Gastroesophageal sphincter (tissue), 4 donors: Measurements from ENCODE around the gene NOL4L. TPM values are rescaled to one million over a fixed set of nuclear protein-coding genes. Genes with fewer than 3 reads are reported as not detected.
A peak's percentile ranks its signal among the peaks of the same experiment; 100 is the strongest.

Experiments used
- ATAC-seq: fragments of 150-250 bp; one replicate; pipeline ENCODE4 v1.9.1; 2016; ENCODE audit warnings: mild to moderate bottlenecking, moderate library complexity
- H3K27ac ChIP-seq, 4 donors: fragments of 200-600 bp; sonication (generic) in 3 of 4; 1 replicate in 3 of 4; 2 replicates in 1 of 4; pipeline ENCODE4 v1.5.1; 2016 to 2019
- H3K27me3 ChIP-seq: fragments of 200-600 bp; sonication (generic); one replicate; pipeline ENCODE4 v1.5.1; 2019
- H3K36me3 ChIP-seq, 2 donors: fragments of 200-600 bp; sonication (generic); one replicate each; pipeline ENCODE4 v1.5.1; 2019; ENCODE audit warnings: control low read depth in 1 of 2
- H3K4me1 ChIP-seq, 3 donors: fragments of 200-600 bp; sonication (generic); 1 replicate in 2 of 3; 2 replicates in 1 of 3; pipeline ENCODE4 v1.5.1; 2016 to 2019; ENCODE audit warnings: control low read depth in 2 of 3
- H3K4me3 ChIP-seq, 2 donors: fragments of 200-600 bp; sonication (generic); one replicate each; pipeline ENCODE4 v1.5.1; 2019; ENCODE audit warnings: mild to moderate bottlenecking in 1 of 2, moderate library complexity in 1 of 2
- H3K9me3 ChIP-seq, 3 donors: fragments of 200-600 bp; sonication (generic); one replicate each; pipeline ENCODE4 v1.5.1; 2017 to 2019; ENCODE audit warnings: control low read depth in 2 of 3
- EP300 ChIP-seq: sonication (generic); formaldehyde crosslinking; IDR thresholded peaks from one replicate; pipeline ENCODE4 v1.6.1; 2017; ENCODE audit warnings: antibody characterized with exemption, mild to moderate bottlenecking
- POLR2A ChIP-seq, 2 donors: fragments of 450-650 bp; IDR thresholded peaks; one replicate each; pipeline ENCODE4 v1.6.1; 2017; ENCODE audit warnings: antibody characterized with exemption in 2 of 2, mild to moderate bottlenecking in 2 of 2, moderate library complexity in 1 of 2
- POLR2AphosphoS5 ChIP-seq: sonication (generic); formaldehyde crosslinking; IDR thresholded peaks from one replicate; pipeline ENCODE4 v1.6.1; 2017; ENCODE audit warnings: antibody characterized with exemption
- WGBS, 2 donors: methylation state at CpG; one replicate each; pipeline ENCODE4 v1.1.5; 2018; ENCODE audit warnings: low coverage in 1 of 2; 5-methylcytosine and 5-hydroxymethylcytosine counted together
- total RNA-seq, 4 donors: library from RNA; depleted of rRNA; stranded (reverse); fragments of >200 nt; gene quantifications; one replicate each; pipeline ENCODE4 v1.1.0, GENCODE V29; 2016
- TF ChIP-seq, protein P1 (sequence below), 4 experiments: fragments of 200-600 bp in 2 of 4; fragments of 450-650 bp in 2 of 4; sonication (generic) in 1 of 4; IDR thresholded peaks; one replicate each; pipeline ENCODE4 v1.5.1; 2017 to 2019; ENCODE audit warnings: antibody characterized with exemption in 4 of 4, mild to moderate bottlenecking in 2 of 4, moderate library complexity in 2 of 4

Gene NOL4L
- total RNA-seq, 4 donors from 2014 or later, result 9.0 to 14.7 (median 10.8) TPM

DNA sequence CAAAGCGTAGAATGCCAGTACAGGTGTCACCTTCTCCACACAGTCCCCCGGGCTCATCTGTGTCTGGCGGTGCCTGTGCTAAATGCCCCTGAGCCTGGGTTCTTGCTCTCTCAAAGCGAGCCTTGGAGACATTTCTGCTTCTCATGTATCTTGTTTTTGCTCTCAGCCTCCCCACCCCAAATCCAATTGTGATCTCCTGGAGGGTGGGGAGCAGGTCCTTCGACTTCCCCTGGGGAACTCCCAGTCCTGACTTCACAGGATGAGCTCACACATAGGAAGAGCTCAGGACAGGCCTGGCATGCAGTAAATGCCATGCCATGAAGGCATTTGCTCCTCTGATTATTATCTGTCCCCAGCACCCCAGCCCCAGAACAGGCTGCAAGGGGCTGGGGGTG is 58.1 kb downstream of the NOL4L start:
- no peak for ATAC-seq
- Histone ChIP-seq H3K36me3 (no peaks in the 10 kb centered on the region), H3K4me3 (no peak overlapping the region), H3K4me1 (peaks cover 0 to 29% (median 0%) of the 10 kb centered on the region in 3 donors), H3K27me3 (no peaks in the 10 kb centered on the region), H3K9me3 (no peaks in the 10 kb centered on the region), H3K27ac (no peak overlapping the region)
- WGBS, 2 donors, result 96 to 100% methylated on average over 2 to 5 of the region's 5 CpGs
- TF ChIP-seq POLR2A (IDR thresholded peaks at IDR 0.05) (no peak), POLR2AphosphoS5 (no peak), EP300 (no peak)

DNA sequence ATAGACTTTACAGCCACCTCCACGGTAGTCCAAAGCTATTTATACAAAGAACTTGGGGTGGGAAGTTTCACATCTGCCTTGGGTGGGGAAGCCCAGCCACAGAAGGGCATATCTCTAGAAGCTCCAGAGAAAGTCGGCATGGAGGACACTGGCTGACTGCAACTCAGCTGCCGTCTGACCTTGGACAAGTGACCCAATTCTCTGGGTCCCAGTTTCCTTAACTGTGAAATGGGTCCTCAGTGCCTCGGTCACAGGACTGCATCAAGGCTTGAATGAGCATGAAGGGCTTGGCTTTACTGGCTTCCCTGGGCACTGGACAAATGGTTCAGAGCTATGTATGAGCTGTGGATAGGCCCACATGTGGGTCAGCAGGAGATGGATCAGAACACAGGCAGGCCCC is 58.6 kb downstream of the NOL4L start:
- no peak overlapping the region for H3K4me3 ChIP-seq
- H3K9me3 ChIP-seq, result no peaks in the 10 kb centered on the region
- TF ChIP-seq, protein P1, sequence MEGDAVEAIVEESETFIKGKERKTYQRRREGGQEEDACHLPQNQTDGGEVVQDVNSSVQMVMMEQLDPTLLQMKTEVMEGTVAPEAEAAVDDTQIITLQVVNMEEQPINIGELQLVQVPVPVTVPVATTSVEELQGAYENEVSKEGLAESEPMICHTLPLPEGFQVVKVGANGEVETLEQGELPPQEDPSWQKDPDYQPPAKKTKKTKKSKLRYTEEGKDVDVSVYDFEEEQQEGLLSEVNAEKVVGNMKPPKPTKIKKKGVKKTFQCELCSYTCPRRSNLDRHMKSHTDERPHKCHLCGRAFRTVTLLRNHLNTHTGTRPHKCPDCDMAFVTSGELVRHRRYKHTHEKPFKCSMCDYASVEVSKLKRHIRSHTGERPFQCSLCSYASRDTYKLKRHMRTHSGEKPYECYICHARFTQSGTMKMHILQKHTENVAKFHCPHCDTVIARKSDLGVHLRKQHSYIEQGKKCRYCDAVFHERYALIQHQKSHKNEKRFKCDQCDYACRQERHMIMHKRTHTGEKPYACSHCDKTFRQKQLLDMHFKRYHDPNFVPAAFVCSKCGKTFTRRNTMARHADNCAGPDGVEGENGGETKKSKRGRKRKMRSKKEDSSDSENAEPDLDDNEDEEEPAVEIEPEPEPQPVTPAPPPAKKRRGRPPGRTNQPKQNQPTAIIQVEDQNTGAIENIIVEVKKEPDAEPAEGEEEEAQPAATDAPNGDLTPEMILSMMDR (IDR thresholded peaks at IDR 0.05), result no peak
- no peak for TF ChIP-seq EP300
- no peak for TF ChIP-seq POLR2A (IDR thresholded peaks at IDR 0.05)
- TF ChIP-seq POLR2AphosphoS5, result no peak
- H3K27ac ChIP-seq, result no peak overlapping the region
- H3K36me3 ChIP-seq, result no peaks in the 10 kb centered on the region
- peaks cover 0 to 34% (median 4%) of the 10 kb centered on the region in 3 donors for H3K4me1 ChIP-seq
- H3K27me3 ChIP-seq, result no peaks in the 10 kb centered on the region
- ATAC-seq, result no peak
- 90% methylated on average over 2 of the region's 4 CpGs; no CpG with 5 or more reads in 1 of the 2 donors for WGBS, 2 donors

DNA sequence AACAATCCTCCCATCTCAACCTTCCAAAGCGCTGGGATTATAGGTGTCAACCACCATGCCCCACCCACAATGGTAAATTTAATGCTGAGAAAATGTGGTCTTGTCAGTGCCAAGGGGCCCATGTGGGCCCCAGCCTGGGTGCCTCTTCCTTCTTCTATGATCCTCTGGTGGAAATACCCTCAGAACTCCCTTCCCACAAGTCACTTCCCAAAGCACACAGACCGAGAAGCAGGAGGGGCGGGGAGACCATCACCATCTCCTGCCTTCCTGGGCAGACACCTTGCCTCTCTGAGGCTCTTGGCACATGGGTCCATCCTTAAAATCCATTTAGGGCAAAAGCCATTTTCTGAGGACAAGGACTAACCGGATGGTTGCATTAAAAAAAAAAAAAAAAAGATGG is 59.0 kb downstream of the NOL4L start:
- no peak for ATAC-seq
- H3K27me3 ChIP-seq, result no peaks in the 10 kb centered on the region
- H3K4me1 ChIP-seq, result peaks cover 0 to 37% (median 4%) of the 10 kb centered on the region in 3 donors
- WGBS, 2 donors, result 92% methylated on average over 2 of the region's 4 CpGs; no CpG with 5 or more reads in 1 of the 2 donors
- H3K36me3 ChIP-seq, result no peaks in the 10 kb centered on the region
- no peak overlapping the region for H3K27ac ChIP-seq
- no peaks in the 10 kb centered on the region for H3K9me3 ChIP-seq
- TF ChIP-seq EP300 (no peak), POLR2A (IDR thresholded peaks at IDR 0.05) (no peak), POLR2AphosphoS5 (no peak)
- TF ChIP-seq, protein P1 (IDR thresholded peaks at IDR 0.05), result no peak
- H3K4me3 ChIP-seq, result no peak overlapping the region

DNA sequence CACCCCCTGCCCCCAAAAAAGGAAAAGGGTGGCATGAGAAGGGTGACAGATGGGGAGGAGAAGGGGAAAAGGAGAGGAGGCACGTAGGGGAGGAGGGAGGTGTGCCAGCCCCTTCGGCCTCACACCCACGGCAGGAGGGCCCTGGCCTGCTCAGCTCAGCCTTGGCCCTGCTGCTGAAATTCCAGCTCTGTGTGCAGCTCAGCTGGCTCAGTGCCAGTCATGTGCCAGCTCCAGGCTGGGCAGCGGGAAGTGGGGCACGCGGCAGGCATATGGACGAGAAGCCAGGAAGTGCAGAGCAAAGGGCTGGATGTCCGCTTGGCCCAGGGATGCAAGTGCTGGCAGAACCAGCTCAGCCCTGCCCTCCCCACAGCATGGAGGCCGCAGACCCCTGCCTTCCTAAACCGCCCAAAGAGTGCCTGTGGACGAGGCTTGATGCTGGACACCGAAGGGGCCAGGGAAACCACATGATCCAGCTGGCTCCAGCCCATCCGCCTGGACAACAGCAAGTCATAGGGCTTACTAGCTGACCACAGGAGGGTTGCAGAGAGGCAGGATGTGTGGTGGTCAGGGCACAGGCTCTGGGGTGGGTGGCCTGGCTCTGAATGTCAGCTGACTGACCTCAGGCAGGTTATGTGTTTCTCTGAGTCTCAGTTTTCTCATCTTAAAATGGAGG is 60.2 kb downstream of the NOL4L start:
- ATAC-seq, result peak; percentile 67
- H3K27me3 ChIP-seq, result no peaks in the 10 kb centered on the region
- WGBS, 2 donors, result 19 to 68% methylated on average over 2 to 3 of the region's 13 CpGs
- no peak overlapping the region for H3K27ac ChIP-seq
- no peaks in the 10 kb centered on the region for H3K36me3 ChIP-seq
- TF ChIP-seq POLR2A (IDR thresholded peaks at IDR 0.05) (no peak), POLR2AphosphoS5 (peak; percentile 54)
- H3K4me3 ChIP-seq, result no peak overlapping the region
- H3K4me1 ChIP-seq, result peaks cover 0 to 37% (median 4%) of the 10 kb centered on the region in 3 donors
- H3K9me3 ChIP-seq, result no peaks in the 10 kb centered on the region

DNA sequence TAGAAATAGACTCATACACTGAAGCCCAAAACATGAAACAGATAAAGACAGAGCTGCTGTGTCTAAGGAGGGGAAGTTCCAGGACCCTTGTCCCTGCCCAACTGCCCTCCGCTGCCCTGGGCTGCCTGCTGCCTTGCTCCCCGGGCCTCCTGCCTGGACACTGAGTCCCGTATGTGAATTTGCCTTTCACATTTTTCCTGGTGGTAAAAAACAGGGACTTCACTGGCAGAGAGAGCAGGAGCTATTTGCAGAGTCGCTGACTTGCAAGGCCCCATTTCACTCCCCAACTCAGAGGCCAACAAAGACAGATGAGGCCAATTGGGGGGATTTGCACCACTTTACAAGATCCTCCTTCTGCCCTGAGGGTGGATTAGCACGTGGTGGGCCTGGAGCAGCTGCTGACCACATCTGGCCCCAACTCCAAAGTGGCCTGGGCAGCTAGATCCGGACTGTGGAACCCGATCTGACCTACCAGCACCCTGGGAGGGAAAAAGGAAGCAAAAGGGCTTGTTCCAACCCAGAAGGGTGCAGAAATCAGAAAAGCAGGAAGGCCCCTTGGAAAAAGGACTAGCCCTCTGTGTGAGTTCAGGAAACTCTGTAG is 61.4 kb downstream of the NOL4L start:
- 81 to 92% methylated on average over 2 to 3 of the region's 7 CpGs for whole genome bisulfite sequencing, 2 donors
- peaks cover 0 to 9% of the 10 kb centered on the region in 2 donors for H3K36me3 ChIP-seq
- H3K9me3 ChIP-seq, result no peaks in the 10 kb centered on the region
- H3K27ac ChIP-seq, result no peak overlapping the region
- no peak for TF ChIP-seq EP300
- TF ChIP-seq POLR2AphosphoS5, result no peak
- TF ChIP-seq, protein P1 (IDR thresholded peaks at IDR 0.05), result no peak
- no peak for TF ChIP-seq POLR2A (IDR thresholded peaks at IDR 0.05)
- peaks cover 0 to 37% (median 4%) of the 10 kb centered on the region in 3 donors for H3K4me1 ChIP-seq
- H3K4me3 ChIP-seq, result no peak overlapping the region
- H3K27me3 ChIP-seq, result no peaks in the 10 kb centered on the region
- ATAC-seq, result no peak
